HG03139 (cell line): ENCODE measurements around the gene TWSG1.
"Not testable (repeated sequence)": the region's sequence is repeated elsewhere in the genome, so short reads cannot be mapped to it uniquely, and the experiment has no call there.

ENCODE experiments used
- ATAC-seq: cut with Tn5 transposase; IDR thresholded peaks from one replicate; pipeline ENCODE4 v1.9.1; 2021; ENCODE audit not compliant: unreplicated experiment

Gene TWSG1

GRCh38 chr18:9334973-9335696, 562 bp downstream of the TWSG1 start:
- no peak for ATAC-seq

- no peak for ATAC-seq
Measured at GRCh38 chr18:9335697-9336045, 1.1 kb downstream of the TWSG1 start.

- ATAC-seq = no peak
Measured at GRCh38 chr18:9336827-9337226, 2.3 kb downstream of the TWSG1 start.

GRCh38 chr18:9337873-9338272, 3.3 kb downstream of the TWSG1 start:
- no peak for ATAC-seq

- ATAC-seq = no peak
Measured at GRCh38 chr18:9340472-9340871, 5.9 kb downstream of the TWSG1 start.

DNA sequence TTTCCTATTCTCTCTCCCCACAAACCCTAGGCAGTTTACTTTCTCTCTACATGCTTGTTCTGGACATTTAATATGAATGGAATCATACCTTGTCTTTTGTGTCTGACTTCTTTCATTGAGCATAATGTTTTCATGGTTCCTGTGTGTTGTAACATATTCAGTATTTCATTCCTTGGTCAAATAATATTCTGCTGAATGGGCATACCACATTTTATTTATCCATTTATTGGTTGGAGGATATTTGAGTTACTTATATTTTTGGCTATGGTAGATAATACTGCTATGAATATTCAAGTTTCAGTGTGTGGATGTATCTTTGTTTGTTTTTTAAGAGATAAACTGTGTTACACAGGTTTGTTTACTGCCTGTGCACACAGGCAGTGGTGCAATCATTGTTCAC, 9.0 kb downstream of the TWSG1 start:
- no peak for ATAC-seq

DNA sequence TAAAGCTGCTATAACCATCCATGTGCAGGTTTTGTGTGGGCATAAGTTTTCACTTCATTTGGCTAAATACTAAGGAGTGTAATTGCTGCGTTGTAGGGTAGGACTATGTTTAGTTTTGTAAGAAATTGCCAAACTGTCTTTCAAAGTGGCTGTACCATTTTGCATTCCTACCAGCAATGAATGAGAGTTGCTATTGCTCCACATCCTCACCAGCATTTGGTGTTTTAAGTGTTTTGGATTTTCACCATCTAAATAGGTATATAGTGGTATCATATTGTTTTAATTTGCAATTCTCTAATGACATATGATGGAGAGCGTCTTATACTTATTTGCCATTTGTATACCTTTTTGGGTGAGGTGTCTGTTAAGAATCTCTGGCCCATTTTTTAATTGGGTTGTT, 12.2 kb downstream of the TWSG1 start:
- no peak for ATAC-seq

GRCh38 chr18:9348079-9348671, 13.6 kb downstream of the TWSG1 start:
- no peak for ATAC-seq

GRCh38 chr18:9348766-9349165, 14.2 kb downstream of the TWSG1 start:
- no peak for ATAC-seq

DNA sequence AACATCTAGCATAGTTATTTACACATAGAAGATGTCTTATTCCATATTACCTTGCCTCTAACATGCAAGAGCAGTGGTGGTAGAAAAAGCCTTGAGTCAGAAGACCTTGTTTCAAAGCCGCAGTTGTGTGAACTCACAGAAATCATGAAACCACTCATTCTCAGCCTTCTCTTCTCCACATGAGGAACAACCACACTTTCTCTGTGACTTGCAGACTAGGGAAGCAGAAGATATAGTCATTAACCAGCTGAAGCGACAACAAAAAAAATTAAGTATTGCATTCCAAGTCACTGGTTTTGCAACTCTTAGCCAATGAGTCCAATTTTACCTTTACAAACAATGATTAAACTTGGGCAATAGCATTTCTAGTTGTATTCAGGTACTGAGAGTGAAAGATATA, 19.0 kb downstream of the TWSG1 start:
- ATAC-seq = peak; percentile 71

DNA sequence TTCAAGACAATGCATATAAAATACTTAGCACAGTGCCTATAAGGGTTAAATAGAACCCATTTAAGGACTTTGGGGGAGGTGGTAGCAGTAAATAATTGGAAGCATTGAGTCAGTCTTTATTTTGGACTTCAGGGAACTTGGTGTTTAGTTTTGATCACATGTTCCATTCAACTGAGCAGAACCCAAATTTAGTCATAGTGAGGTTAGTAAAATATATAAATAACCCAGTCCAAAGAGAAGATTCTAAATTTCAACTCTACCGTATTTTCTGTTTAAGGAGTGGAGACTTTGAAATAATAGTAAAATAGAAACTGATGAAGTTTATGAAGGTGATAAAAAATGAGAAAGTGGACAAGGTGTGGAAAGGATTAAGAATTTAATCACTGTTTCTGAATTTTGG, 19.7 kb downstream of the TWSG1 start:
- no peak for ATAC-seq

DNA sequence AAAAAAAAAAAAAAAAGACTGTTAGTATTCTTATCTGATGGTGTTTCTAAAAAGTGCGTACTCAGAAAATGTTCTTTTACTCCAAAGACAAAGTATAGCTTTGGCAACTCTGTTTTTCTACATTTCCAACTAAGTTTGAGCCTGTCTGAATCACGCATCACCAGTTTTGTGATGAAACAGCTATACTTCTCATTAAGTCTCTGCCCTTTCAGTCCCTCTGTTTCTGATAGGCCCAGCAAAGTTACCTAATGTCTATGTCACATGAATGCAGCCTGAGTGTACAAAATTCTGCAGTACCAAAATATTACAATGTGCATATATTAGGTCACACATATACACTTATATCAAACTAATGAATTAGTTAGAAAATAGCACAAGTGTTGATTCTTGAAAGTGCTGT, 22.4 kb downstream of the TWSG1 start:
- no peak for ATAC-seq

GRCh38 chr18:9359796-9360195, 25.2 kb downstream of the TWSG1 start:
- ATAC-seq = no peak

DNA sequence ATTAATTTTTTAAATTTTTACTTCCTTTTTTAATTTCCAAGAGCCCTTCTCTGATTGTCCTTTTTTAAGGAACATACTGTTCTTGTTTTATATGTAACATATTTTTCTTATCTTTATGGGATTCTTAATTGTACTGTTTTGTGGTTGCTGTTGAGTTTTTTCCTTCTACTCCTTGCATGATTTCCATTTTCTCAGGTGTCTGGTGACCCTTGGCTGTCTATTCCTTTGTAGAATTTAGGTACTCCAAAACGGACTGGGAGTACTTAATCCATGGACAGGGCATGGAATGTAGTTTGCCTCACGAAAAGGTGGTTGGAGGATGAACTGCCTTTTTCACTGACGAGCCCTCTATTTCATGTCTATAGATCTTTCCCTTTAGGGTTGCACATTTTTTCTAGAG, 26.6 kb downstream of the TWSG1 start:
- no peak for ATAC-seq

- no peak for ATAC-seq
Measured at GRCh38 chr18:9362869-9363268, 28.3 kb downstream of the TWSG1 start.

- no peak for ATAC-seq
Measured at GRCh38 chr18:9364242-9364641, 29.7 kb downstream of the TWSG1 start.

DNA sequence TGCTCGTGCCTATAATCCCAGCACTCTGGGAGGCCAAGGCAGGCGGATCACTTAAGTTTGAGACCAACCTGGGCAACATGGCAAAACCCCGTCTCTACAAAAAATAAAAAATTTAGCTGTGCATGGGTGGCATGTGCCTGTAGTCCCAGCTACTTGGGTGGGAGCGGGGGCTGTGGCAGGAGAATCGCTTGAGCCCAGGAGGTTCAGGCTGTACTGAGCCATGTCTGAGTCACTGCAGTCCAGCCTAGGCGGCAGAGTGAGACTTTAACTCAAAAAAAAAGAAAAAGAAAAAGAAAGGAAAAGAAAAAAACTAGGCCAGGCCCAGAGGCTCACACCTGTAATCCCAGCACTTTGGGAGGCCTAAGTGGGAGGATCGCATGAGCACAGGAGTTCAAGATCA, 30.8 kb downstream of the TWSG1 start:
- ATAC-seq = no peak

- ATAC-seq = no peak
Measured at GRCh38 chr18:9366126-9366714, 31.6 kb downstream of the TWSG1 start.

DNA sequence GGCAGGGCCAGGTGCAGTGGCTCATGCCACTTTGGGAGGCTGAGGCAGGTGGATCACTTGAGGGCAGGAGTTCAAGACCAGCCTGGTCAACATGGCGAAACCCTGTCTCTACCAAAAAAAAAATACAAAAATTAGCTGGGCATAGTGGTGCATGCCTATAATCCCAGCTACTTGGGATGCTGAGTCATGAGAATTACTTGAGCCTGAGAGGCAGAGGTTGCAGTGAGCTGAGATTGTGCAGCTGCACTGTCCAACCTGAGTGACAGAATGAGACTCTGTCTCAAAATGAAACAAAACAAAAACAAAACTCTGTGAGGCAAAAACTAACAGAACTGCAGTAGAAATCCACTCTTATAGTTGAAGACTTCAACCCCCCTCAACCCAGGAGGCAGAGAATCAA, 38.7 kb downstream of the TWSG1 start:
- not testable (repeated sequence) for ATAC-seq

- ATAC-seq = no peak
Measured at GRCh38 chr18:9379118-9379517, 44.5 kb downstream of the TWSG1 start.

GRCh38 chr18:9380101-9380500, 45.5 kb downstream of the TWSG1 start:
- ATAC-seq = no peak

- ATAC-seq = no peak
Measured at GRCh38 chr18:9380621-9381395, 46.2 kb downstream of the TWSG1 start.
